ENCODE data around the gene TMEM183A.

DNA sequence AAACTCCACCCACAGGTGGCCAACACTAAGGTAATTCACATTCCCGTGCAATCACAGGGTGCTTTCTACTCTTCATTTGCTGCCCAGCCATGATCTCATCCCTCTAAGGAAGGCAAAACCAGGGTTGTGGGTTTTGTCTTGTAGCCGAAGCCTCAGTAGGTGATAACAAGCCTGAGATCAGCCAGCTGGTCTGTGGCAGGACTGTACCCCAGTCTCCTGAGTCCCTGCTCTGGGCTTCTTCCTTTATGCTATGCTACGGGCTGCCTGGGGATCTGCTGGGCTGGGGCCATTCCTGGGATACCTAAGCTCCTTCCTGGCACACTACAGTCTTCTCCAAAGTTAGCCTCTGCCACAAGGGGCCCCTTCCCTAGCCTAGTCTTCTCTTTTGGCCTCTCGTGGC, 29.0 kb downstream of the TMEM183A start:
- TF ChIP-seq MXI1 (IDR thresholded peaks at IDR 0.05; ENCODE audit: borderline replicate concordance, low read depth, low read length) (no peak), RFX5 (IDR thresholded peaks at IDR 0.05; ENCODE audit: low read depth, low read length) (no peak), POLR2A (IDR thresholded peaks at IDR 0.05; ENCODE audit: low read depth, low read length) (no peak), BHLHE40 (IDR thresholded peaks at IDR 0.05; ENCODE audit: low read depth, low read length) (no peak), RCOR1 (IDR thresholded peaks at IDR 0.05; ENCODE audit: insufficient replicate concordance, low read length) (no peak)
- TF ChIP-seq, protein P1, sequence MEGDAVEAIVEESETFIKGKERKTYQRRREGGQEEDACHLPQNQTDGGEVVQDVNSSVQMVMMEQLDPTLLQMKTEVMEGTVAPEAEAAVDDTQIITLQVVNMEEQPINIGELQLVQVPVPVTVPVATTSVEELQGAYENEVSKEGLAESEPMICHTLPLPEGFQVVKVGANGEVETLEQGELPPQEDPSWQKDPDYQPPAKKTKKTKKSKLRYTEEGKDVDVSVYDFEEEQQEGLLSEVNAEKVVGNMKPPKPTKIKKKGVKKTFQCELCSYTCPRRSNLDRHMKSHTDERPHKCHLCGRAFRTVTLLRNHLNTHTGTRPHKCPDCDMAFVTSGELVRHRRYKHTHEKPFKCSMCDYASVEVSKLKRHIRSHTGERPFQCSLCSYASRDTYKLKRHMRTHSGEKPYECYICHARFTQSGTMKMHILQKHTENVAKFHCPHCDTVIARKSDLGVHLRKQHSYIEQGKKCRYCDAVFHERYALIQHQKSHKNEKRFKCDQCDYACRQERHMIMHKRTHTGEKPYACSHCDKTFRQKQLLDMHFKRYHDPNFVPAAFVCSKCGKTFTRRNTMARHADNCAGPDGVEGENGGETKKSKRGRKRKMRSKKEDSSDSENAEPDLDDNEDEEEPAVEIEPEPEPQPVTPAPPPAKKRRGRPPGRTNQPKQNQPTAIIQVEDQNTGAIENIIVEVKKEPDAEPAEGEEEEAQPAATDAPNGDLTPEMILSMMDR (conservative IDR thresholded peaks at IDR 0.05; ENCODE audit: low read depth, low read length), result no peak
- TF ChIP-seq, protein P2, sequence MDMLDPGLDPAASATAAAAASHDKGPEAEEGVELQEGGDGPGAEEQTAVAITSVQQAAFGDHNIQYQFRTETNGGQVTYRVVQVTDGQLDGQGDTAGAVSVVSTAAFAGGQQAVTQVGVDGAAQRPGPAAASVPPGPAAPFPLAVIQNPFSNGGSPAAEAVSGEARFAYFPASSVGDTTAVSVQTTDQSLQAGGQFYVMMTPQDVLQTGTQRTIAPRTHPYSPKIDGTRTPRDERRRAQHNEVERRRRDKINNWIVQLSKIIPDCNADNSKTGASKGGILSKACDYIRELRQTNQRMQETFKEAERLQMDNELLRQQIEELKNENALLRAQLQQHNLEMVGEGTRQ (IDR thresholded peaks at IDR 0.05; ENCODE audit: low read depth, low read length), result no peak
